GM23338 (cell line): Measurements from ENCODE around the gene FBXO11. TPM values are rescaled to one million over a fixed set of nuclear protein-coding genes. Genes with fewer than 3 reads are reported as not detected.

ENCODE experiments used
- ATAC-seq: fragments of 200-7000 bp; cut with Tn5 transposase; 3 replicates; pipeline ENCODE4 v1.9.1; 2020
- DNase-seq: peaks from one replicate; pipeline ENCODE4 v3.0.0-alpha.2; 2015; ENCODE audit warnings: low spot score
- H2AFZ ChIP-seq: fragments of 200-600 bp; sonication (generic); 2 replicates; pipeline ENCODE4 v1.8.0; 2016; ENCODE audit warnings: antibody characterized with exemption, mild to moderate bottlenecking, moderate library complexity
- H3F3A ChIP-seq: fragments of 200-600 bp; sonication (generic); replicated peaks from 2 replicates; pipeline ENCODE4 v1.8.0; 2017; ENCODE audit warnings: antibody characterized with exemption, mixed run types, low read depth
- H3K27ac ChIP-seq: fragments of 200-600 bp; sonication (generic); 2 replicates; pipeline ENCODE4 v1.6.1; 2016; ENCODE audit warnings: low read depth
- H3K27me3 ChIP-seq: fragments of 200-600 bp; sonication (generic); 2 replicates; pipeline ENCODE4 v1.8.0; 2016; ENCODE audit warnings: mild to moderate bottlenecking, mixed run types, moderate library complexity; ENCODE audit not compliant: insufficient read depth
- H3K36me3 ChIP-seq: fragments of 200-600 bp; sonication (generic); 2 replicates; pipeline ENCODE4 v1.8.0; 2016; ENCODE audit warnings: mild to moderate bottlenecking; ENCODE audit not compliant: insufficient read depth
- H3K4me1 ChIP-seq: fragments of 200-600 bp; sonication (generic); 2 replicates; pipeline ENCODE4 v1.8.0; 2016; ENCODE audit warnings: mild to moderate bottlenecking, moderate library complexity; ENCODE audit not compliant: insufficient read depth
- H3K4me2 ChIP-seq: fragments of 200-600 bp; sonication (generic); 2 replicates; pipeline ENCODE4 v1.7.1; 2017; ENCODE audit warnings: mixed run types
- H3K4me3 ChIP-seq: fragments of 200-600 bp; sonication (generic); 2 replicates; pipeline ENCODE4 v1.6.1; 2016; ENCODE audit warnings: mixed run types
- H3K79me2 ChIP-seq: fragments of 200-600 bp; sonication (generic); replicated peaks from 2 replicates; pipeline ENCODE4 v1.8.0; 2017; ENCODE audit warnings: mild to moderate bottlenecking; ENCODE audit not compliant: insufficient read depth
- H3K9me2 ChIP-seq: fragments of 200-600 bp; sonication (generic); 2 replicates; pipeline ENCODE4 v1.8.0; 2017; ENCODE audit not compliant: insufficient read depth
- H4K20me1 ChIP-seq: fragments of 200-600 bp; sonication (generic); replicated peaks from 2 replicates; pipeline ENCODE4 v1.8.0; 2017; ENCODE audit warnings: mild to moderate bottlenecking; ENCODE audit not compliant: insufficient read depth
- H3K27ac Mint-ChIP-seq: 2 replicates; pipeline ENCODE4 v1.8.0; 2020; ENCODE audit warnings: inconsistent platforms, mild to moderate bottlenecking, moderate library complexity, mixed read lengths
- H3K27me3 Mint-ChIP-seq: 3 replicates; pipeline ENCODE4 v1.8.0; 2022; ENCODE audit warnings: low read depth, mild to moderate bottlenecking, moderate library complexity, mixed read lengths, inconsistent platforms; ENCODE audit not compliant: insufficient read depth, poor library complexity
- H3K36me3 Mint-ChIP-seq: 3 replicates; pipeline ENCODE4 v1.8.0; 2021; ENCODE audit warnings: low read depth, mild to moderate bottlenecking, inconsistent platforms, moderate library complexity, mixed read lengths
- H3K4me1 Mint-ChIP-seq: 3 replicates; pipeline ENCODE4 v1.8.0; 2020; ENCODE audit warnings: mild to moderate bottlenecking, inconsistent platforms, mixed read lengths
- H3K4me3 Mint-ChIP-seq: 3 replicates; pipeline ENCODE4 v1.8.0; 2021; ENCODE audit warnings: moderate library complexity, mild to moderate bottlenecking, inconsistent platforms, mixed read lengths
- H3K9me3 Mint-ChIP-seq: 3 replicates; pipeline ENCODE4 v1.8.0; 2020; ENCODE audit warnings: moderate library complexity, mild to moderate bottlenecking, inconsistent platforms, mixed read lengths
- EZH2 ChIP-seq: fragments of 200-600 bp; sonication (generic); IDR thresholded peaks from one replicate; pipeline ENCODE4 v1.8.0; 2017; ENCODE audit warnings: antibody characterized with exemption, mild to moderate bottlenecking, low read depth; ENCODE audit not compliant: unreplicated experiment
- JUNB ChIP-seq: IDR thresholded peaks from one replicate; pipeline ENCODE4 v1.6.1; 2016; ENCODE audit warnings: antibody characterized with exemption; ENCODE audit not compliant: unreplicated experiment
- NANOG ChIP-seq: IDR thresholded peaks from 2 replicates; pipeline ENCODE4 v1.6.1; 2016; ENCODE audit warnings: antibody characterized with exemption, borderline replicate concordance
- POLR2AphosphoS5 ChIP-seq: IDR thresholded peaks from 2 replicates; pipeline ENCODE4 v1.6.1; 2016; ENCODE audit warnings: antibody characterized with exemption, low read depth
- STAT1 ChIP-seq: IDR thresholded peaks from one replicate; pipeline ENCODE4 v1.6.1; 2016; ENCODE audit warnings: antibody characterized with exemption; ENCODE audit not compliant: unreplicated experiment
- ZNF331 ChIP-seq: fragments of 250-450 bp; sonication (Bioruptor Pico); IDR thresholded peaks from 2 replicates; pipeline ENCODE4 v1.5.0; 2020; ENCODE audit warnings: low read depth, mild to moderate bottlenecking, moderate library complexity
- polyA plus RNA-seq: library from polyadenylated mRNA; unstranded; fragments of >200 nt; fragmentation: Nextera tagmentation; extraction: Ambion mirVana; gene quantifications from 2 replicates; pipeline ENCODE4 v1.2.1, GENCODE V29; 2016
- total RNA-seq: library from RNA; depleted of rRNA; stranded (reverse); fragments of >200 nt; shearing (Covaris generic); gene quantifications from 2 replicates; pipeline ENCODE4 v1.2.3, GENCODE V29; 2014
- TF ChIP-seq, protein P1 (sequence below), 2 experiments: fragments of 200-600 bp in 1 of 2; sonication (generic) in 1 of 2; conservative IDR thresholded peaks; 2 replicates each; pipeline versions ENCODE4 v1.5.1 to v1.6.1; 2016 to 2017; ENCODE audit warnings: antibody characterized with exemption in 2 of 2, low read depth in 2 of 2, mild to moderate bottlenecking in 2 of 2, moderate library complexity in 1 of 2
- TF ChIP-seq, protein P2 (sequence below): IDR thresholded peaks from 2 replicates; pipeline ENCODE4 v1.6.1; 2016; ENCODE audit warnings: antibody characterized with exemption
- TF ChIP-seq, protein P3 (sequence below): IDR thresholded peaks from one replicate; pipeline ENCODE4 v1.6.1; 2018; ENCODE audit warnings: antibody characterized with exemption; ENCODE audit not compliant: unreplicated experiment
- TF ChIP-seq, protein P4 (sequence below): fragments of 250-450 bp; sonication (Bioruptor Pico); IDR thresholded peaks from 2 replicates; pipeline ENCODE4 v1.5.0; 2020; ENCODE audit warnings: mild to moderate bottlenecking, moderate library complexity

Gene FBXO11
- total and polyA plus RNA-seq, 2 experiments from 2014 or later = 21.5 to 52.7 TPM

DNA sequence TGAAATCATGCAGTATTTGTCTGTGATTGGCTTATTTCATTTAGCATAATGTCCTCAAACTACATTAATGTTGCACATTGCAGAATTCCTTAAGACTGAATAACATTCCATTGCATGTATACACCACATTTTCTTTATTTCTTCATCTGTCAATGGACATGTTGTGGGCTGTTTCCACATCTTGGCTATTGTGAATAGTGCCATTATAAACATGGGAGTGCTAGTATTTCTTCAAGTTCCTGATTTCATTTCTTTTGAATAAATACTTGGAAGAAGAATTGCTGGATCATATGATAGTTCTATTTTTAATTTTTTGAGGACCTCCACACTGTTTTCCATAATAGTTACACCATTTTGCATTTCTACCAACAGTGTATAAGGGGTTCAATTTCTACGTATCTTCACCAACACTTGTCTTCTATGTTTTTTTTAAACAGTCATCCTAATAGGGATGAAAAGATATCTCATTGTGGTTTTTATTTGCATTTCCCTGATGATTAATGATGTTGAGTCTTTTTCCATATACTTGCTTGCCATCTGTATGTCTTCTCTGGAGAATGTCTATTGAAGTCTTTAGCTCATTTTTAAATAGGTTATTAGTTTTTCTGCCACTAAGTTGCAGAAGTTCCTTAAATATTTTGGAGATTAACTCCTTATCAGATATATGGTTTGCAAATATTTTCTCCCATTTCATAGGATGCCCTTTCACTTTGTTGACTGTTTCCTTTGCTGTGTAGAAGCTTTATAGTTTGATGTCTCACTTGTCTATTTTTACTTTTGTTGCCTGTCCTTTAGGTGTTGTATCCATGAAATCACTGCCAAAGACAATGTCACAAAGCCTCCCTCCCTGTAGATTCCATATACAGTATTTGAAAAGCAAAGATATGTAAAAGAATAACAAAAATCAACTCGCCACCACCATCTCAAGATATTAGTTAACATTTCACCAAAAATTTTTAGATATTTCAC is 14.6 kb downstream of the FBXO11 start (continued):
- TF ChIP-seq, protein P1, sequence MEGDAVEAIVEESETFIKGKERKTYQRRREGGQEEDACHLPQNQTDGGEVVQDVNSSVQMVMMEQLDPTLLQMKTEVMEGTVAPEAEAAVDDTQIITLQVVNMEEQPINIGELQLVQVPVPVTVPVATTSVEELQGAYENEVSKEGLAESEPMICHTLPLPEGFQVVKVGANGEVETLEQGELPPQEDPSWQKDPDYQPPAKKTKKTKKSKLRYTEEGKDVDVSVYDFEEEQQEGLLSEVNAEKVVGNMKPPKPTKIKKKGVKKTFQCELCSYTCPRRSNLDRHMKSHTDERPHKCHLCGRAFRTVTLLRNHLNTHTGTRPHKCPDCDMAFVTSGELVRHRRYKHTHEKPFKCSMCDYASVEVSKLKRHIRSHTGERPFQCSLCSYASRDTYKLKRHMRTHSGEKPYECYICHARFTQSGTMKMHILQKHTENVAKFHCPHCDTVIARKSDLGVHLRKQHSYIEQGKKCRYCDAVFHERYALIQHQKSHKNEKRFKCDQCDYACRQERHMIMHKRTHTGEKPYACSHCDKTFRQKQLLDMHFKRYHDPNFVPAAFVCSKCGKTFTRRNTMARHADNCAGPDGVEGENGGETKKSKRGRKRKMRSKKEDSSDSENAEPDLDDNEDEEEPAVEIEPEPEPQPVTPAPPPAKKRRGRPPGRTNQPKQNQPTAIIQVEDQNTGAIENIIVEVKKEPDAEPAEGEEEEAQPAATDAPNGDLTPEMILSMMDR (conservative IDR thresholded peaks at IDR 0.05; ENCODE audit: low read depth in 2 of 2) = no peak
- no peak for TF ChIP-seq EZH2
- TF ChIP-seq STAT1 = no peak
- no peak for TF ChIP-seq JUNB
- no peak for TF ChIP-seq ZNF331 (CRISPR knock-in tag)

DNA sequence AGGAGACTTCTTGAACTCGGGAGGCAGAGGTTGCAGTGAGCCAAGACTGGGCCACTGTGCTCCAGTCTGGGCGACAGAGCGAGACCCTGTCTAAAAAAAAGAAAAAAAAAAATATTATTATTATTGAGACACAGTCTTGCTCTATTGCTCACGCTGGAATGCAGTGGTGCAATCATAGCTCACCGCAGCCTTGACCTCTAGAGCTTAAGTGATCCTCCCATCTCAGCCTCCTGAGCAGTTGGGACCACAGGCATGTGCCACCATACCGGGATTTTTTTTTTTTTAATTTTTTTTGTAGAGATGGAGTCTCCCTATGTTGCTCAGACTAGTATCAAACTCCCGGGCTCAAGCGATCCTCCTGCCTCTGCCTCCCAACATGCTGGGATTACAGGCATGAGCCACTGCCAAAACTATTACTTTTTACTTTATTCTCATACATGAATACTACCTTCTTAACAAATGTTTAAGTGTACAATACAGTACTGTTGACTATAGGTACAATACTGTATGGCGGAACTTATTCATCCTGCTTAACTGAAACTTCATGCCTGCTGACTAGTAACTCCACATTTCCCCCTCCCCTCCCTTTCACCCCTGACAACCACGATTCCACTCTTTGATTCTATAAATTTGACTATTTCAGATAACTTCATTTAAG is 15.5 kb downstream of the FBXO11 start:
- DNase-seq (no peak), ATAC-seq (no peak)
- H3K9me3 Mint-ChIP-seq = no peaks in the 10 kb centered on the region
- no peak overlapping the region for H3K4me3 Mint-ChIP-seq
- Histone ChIP-seq H3K27ac (no peak overlapping the region), H3K79me2 (peaks cover 100% of the 10 kb centered on the region), H3K4me1 (peaks cover 17% of the 10 kb centered on the region), H3F3A (no peaks in the 10 kb centered on the region), H3K27me3 (no peaks in the 10 kb centered on the region), H2AFZ (no peak overlapping the region), H3K9me2 (no peaks in the 10 kb centered on the region), H3K4me2 (no peak overlapping the region), H3K4me3 (no peak overlapping the region), H3K36me3 (no peaks in the 10 kb centered on the region), H4K20me1 (peaks cover 38% of the 10 kb centered on the region; the same call in 1 of the 2 replicates)
- no peaks in the 10 kb centered on the region for H3K27me3 Mint-ChIP-seq
- H3K4me1 Mint-ChIP-seq = peaks cover 26% of the 10 kb centered on the region; the same call in 2 of the 3 replicates
- H3K36me3 Mint-ChIP-seq = 0 out of 3 replicates have a peak, but pooled peaks cover under 1% of the 10 kb centered on the region
- H3K27ac Mint-ChIP-seq = no peak overlapping the region
- TF ChIP-seq, protein P2, sequence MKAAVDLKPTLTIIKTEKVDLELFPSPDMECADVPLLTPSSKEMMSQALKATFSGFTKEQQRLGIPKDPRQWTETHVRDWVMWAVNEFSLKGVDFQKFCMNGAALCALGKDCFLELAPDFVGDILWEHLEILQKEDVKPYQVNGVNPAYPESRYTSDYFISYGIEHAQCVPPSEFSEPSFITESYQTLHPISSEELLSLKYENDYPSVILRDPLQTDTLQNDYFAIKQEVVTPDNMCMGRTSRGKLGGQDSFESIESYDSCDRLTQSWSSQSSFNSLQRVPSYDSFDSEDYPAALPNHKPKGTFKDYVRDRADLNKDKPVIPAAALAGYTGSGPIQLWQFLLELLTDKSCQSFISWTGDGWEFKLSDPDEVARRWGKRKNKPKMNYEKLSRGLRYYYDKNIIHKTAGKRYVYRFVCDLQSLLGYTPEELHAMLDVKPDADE = no peak
- TF ChIP-seq, protein P3, sequence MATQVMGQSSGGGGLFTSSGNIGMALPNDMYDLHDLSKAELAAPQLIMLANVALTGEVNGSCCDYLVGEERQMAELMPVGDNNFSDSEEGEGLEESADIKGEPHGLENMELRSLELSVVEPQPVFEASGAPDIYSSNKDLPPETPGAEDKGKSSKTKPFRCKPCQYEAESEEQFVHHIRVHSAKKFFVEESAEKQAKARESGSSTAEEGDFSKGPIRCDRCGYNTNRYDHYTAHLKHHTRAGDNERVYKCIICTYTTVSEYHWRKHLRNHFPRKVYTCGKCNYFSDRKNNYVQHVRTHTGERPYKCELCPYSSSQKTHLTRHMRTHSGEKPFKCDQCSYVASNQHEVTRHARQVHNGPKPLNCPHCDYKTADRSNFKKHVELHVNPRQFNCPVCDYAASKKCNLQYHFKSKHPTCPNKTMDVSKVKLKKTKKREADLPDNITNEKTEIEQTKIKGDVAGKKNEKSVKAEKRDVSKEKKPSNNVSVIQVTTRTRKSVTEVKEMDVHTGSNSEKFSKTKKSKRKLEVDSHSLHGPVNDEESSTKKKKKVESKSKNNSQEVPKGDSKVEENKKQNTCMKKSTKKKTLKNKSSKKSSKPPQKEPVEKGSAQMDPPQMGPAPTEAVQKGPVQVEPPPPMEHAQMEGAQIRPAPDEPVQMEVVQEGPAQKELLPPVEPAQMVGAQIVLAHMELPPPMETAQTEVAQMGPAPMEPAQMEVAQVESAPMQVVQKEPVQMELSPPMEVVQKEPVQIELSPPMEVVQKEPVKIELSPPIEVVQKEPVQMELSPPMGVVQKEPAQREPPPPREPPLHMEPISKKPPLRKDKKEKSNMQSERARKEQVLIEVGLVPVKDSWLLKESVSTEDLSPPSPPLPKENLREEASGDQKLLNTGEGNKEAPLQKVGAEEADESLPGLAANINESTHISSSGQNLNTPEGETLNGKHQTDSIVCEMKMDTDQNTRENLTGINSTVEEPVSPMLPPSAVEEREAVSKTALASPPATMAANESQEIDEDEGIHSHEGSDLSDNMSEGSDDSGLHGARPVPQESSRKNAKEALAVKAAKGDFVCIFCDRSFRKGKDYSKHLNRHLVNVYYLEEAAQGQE = no peak
- TF ChIP-seq ZNF331 (CRISPR knock-in tag) (no peak), JUNB (no peak), POLR2AphosphoS5 (no peak), NANOG (no peak)
- TF ChIP-seq, protein P4, sequence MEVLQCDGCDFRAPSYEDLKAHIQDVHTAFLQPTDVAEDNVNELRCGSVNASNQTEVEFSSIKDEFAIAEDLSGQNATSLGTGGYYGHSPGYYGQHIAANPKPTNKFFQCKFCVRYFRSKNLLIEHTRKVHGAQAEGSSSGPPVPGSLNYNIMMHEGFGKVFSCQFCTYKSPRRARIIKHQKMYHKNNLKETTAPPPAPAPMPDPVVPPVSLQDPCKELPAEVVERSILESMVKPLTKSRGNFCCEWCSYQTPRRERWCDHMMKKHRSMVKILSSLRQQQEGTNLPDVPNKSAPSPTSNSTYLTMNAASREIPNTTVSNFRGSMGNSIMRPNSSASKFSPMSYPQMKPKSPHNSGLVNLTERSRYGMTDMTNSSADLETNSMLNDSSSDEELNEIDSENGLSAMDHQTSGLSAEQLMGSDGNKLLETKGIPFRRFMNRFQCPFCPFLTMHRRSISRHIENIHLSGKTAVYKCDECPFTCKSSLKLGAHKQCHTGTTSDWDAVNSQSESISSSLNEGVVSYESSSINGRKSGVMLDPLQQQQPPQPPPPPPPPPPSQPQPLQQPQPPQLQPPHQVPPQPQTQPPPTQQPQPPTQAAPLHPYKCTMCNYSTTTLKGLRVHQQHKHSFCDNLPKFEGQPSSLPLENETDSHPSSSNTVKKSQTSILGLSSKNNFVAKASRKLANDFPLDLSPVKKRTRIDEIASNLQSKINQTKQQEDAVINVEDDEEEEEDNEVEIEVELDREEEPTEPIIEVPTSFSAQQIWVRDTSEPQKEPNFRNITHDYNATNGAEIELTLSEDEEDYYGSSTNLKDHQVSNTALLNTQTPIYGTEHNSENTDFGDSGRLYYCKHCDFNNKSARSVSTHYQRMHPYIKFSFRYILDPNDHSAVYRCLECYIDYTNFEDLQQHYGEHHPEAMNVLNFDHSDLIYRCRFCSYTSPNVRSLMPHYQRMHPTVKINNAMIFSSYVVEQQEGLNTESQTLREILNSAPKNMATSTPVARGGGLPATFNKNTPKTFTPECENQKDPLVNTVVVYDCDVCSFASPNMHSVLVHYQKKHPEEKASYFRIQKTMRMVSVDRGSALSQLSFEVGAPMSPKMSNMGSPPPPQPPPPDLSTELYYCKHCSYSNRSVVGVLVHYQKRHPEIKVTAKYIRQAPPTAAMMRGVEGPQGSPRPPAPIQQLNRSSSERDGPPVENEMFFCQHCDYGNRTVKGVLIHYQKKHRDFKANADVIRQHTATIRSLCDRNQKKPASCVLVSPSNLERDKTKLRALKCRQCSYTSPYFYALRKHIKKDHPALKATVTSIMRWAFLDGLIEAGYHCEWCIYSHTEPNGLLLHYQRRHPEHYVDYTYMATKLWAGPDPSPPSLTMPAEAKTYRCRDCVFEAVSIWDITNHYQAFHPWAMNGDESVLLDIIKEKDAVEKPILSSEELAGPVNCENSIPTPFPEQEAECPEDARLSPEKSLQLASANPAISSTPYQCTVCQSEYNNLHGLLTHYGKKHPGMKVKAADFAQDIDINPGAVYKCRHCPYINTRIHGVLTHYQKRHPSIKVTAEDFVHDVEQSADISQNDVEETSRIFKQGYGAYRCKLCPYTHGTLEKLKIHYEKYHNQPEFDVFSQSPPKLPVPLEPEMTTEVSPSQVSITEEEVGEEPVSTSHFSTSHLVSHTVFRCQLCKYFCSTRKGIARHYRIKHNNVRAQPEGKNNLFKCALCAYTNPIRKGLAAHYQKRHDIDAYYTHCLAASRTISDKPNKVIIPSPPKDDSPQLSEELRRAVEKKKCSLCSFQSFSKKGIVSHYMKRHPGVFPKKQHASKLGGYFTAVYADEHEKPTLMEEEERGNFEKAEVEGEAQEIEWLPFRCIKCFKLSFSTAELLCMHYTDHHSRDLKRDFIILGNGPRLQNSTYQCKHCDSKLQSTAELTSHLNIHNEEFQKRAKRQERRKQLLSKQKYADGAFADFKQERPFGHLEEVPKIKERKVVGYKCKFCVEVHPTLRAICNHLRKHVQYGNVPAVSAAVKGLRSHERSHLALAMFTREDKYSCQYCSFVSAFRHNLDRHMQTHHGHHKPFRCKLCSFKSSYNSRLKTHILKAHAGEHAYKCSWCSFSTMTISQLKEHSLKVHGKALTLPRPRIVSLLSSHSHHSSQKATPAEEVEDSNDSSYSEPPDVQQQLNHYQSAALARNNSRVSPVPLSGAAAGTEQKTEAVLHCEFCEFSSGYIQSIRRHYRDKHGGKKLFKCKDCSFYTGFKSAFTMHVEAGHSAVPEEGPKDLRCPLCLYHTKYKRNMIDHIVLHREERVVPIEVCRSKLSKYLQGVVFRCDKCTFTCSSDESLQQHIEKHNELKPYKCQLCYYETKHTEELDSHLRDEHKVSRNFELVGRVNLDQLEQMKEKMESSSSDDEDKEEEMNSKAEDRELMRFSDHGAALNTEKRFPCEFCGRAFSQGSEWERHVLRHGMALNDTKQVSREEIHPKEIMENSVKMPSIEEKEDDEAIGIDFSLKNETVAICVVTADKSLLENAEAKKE (CRISPR knock-in tag) = no peak
